OCI-LY7 (cell line): ENCODE results near the gene KREMEN1. TPM values are rescaled to one million over a fixed set of nuclear protein-coding genes. Genes with fewer than 3 reads are reported as not detected.

Experiments used
- BruUV-seq: library from RNA; stranded (reverse); fragments of 400-500 nt; replicated peaks from 2 replicates; lab custom pipeline; 2021; lab: Mats Ljungman, UMichigan
- CTCF ChIA-PET: fragments of 300-600 bp; sonication (Branson Sonifier 250); formaldehyde crosslinking; loops from one replicate; lab custom pipeline; 2022; ENCODE audit warnings: antibody characterized with exemption; ENCODE audit not compliant: unreplicated experiment; lab: Charles Lee
- POLR2A ChIA-PET: fragments of 300-600 bp; sonication (Branson Sonifier 250); formaldehyde crosslinking; loops from one replicate; lab custom pipeline; 2022; ENCODE audit warnings: antibody characterized with exemption; lab: Charles Lee
- DNase-seq: peaks from one replicate; pipeline ENCODE4 v3.0.0-alpha.2; 2015; ENCODE audit warnings: low spot score
- H2AFZ ChIP-seq: fragments of 200-600 bp; sonication (generic), shearing (Covaris generic); 2 replicates; pipeline ENCODE4 v1.6.1; 2014; ENCODE audit warnings: mild to moderate bottlenecking, antibody characterized with exemption, low read length, moderate library complexity
- H3K27ac ChIP-seq: fragments of 200-600 bp; sonication (generic); 2 replicates; pipeline ENCODE4 v1.5.1; 2014; ENCODE audit warnings: mixed run types, low read depth, mild to moderate bottlenecking, moderate library complexity, low read length, inconsistent platforms; ENCODE audit not compliant: poor library complexity, severe bottlenecking
- H3K36me3 ChIP-seq: fragments of 200-600 bp; sonication (generic); 2 replicates; pipeline ENCODE4 v1.6.1; 2014; ENCODE audit warnings: mild to moderate bottlenecking, antibody characterized with exemption, low read length, moderate library complexity, mixed read lengths; ENCODE audit not compliant: insufficient read depth
- H3K4me1 ChIP-seq: fragments of 200-600 bp; sonication (generic); 2 replicates; pipeline ENCODE4 v1.5.1; 2014; ENCODE audit warnings: mild to moderate bottlenecking, low read length; ENCODE audit not compliant: insufficient read depth, poor library complexity, severe bottlenecking
- H3K4me2 ChIP-seq: fragments of 200-600 bp; sonication (generic); 2 replicates; pipeline ENCODE4 v1.6.1; 2014; ENCODE audit warnings: mild to moderate bottlenecking, low read length
- H3K4me3 ChIP-seq: fragments of 200-600 bp; sonication (generic); 2 replicates; pipeline ENCODE4 v1.5.1; 2014; ENCODE audit warnings: mild to moderate bottlenecking, low read depth, low read length; ENCODE audit not compliant: poor library complexity, severe bottlenecking
- H3K79me2 ChIP-seq: fragments of 200-600 bp; sonication (generic); 2 replicates; pipeline ENCODE4 v1.6.1; 2016; ENCODE audit warnings: low read depth, mild to moderate bottlenecking, low read length, moderate library complexity, mixed read lengths; ENCODE audit not compliant: insufficient read depth
- H3K9me2 ChIP-seq: fragments of 200-600 bp; sonication (generic); 2 replicates; pipeline ENCODE4 v1.6.1; 2016; ENCODE audit warnings: mild to moderate bottlenecking, low read length, mixed read lengths; ENCODE audit not compliant: insufficient read depth
- H3K9me3 ChIP-seq: fragments of 200-600 bp; sonication (generic); 2 replicates; pipeline ENCODE4 v1.6.1; 2014; ENCODE audit warnings: mild to moderate bottlenecking, mixed run types, low read length, mixed read lengths
- H4K20me1 ChIP-seq: fragments of 200-600 bp; sonication (generic); 2 replicates; pipeline ENCODE4 v1.6.1; 2014; ENCODE audit warnings: mild to moderate bottlenecking, antibody characterized with exemption, low read length, moderate library complexity, mixed read lengths; ENCODE audit not compliant: insufficient read depth
- EZH2phosphoT487 ChIP-seq: fragments of 200-600 bp; sonication (generic); IDR thresholded peaks from 2 replicates; pipeline ENCODE4 v1.6.1; 2018; ENCODE audit warnings: low read depth, borderline replicate concordance, mild to moderate bottlenecking, mixed run types, antibody characterized with exemption, low read length, moderate library complexity, mixed read lengths
- intact Hi-C: fragments of 100-400 bp; cut with micrococcal nuclease; formaldehyde crosslinking; loops from one replicate; pipeline ENCODE4 v1.10.0; 2022; ENCODE audit not compliant: unreplicated experiment
- total RNA-seq, 2 experiments: library from RNA; depleted of rRNA in 1 of 2; stranded (reverse); fragments of >200 nt in 1 of 2; shearing (Covaris generic) in 1 of 2; gene quantifications; 2 replicates each; pipeline ENCODE4 v1.2.3, GENCODE V29; 2014 to 2022
- TF ChIP-seq, protein P1 (sequence below): fragments of 200-600 bp; sonication (generic); conservative IDR thresholded peaks from 2 replicates; pipeline ENCODE4 v1.5.1; 2014; ENCODE audit warnings: mild to moderate bottlenecking, antibody characterized with exemption, low read length, moderate library complexity, mixed read lengths

KREMEN1 gene
- total RNA-seq, 2 experiments from 2014 or later = not detected

DNA sequence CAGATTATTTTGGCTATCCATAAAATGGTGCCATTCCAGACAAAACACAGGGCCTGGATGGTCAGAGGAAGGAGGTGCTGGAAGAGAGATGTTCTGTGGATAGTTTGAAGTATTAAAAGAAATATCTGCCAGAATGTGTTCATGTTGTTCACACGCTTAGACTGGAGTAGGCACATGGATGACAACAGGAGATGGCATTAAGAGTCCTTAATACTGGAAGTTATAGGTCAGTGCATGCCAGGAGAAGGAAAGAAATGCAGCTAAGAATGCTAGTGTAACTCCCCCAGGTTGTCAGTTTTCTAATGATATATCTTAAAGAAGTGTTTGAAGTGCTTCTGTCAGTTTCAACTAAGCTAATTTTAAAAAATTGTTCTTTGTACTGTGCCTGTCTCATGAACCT, 20.2 kb downstream of the KREMEN1 start:
- ChIA-PET POLR2A (no interaction called here), CTCF (no interaction called here)
- Histone ChIP-seq H3K27ac (no peak overlapping the region), H3K79me2 (no peaks in the 10 kb centered on the region), H2AFZ (no peak overlapping the region), H3K4me3 (no peak overlapping the region), H3K9me3 (no peaks in the 10 kb centered on the region), H3K9me2 (no peaks in the 10 kb centered on the region), H3K4me1 (no peaks in the 10 kb centered on the region), H4K20me1 (no peaks in the 10 kb centered on the region; the same call in 1 of the 2 replicates), H3K4me2 (no peak overlapping the region), H3K36me3 (no peaks in the 10 kb centered on the region)
- intact Hi-C loops = no loop called here
- TF ChIP-seq, protein P1, sequence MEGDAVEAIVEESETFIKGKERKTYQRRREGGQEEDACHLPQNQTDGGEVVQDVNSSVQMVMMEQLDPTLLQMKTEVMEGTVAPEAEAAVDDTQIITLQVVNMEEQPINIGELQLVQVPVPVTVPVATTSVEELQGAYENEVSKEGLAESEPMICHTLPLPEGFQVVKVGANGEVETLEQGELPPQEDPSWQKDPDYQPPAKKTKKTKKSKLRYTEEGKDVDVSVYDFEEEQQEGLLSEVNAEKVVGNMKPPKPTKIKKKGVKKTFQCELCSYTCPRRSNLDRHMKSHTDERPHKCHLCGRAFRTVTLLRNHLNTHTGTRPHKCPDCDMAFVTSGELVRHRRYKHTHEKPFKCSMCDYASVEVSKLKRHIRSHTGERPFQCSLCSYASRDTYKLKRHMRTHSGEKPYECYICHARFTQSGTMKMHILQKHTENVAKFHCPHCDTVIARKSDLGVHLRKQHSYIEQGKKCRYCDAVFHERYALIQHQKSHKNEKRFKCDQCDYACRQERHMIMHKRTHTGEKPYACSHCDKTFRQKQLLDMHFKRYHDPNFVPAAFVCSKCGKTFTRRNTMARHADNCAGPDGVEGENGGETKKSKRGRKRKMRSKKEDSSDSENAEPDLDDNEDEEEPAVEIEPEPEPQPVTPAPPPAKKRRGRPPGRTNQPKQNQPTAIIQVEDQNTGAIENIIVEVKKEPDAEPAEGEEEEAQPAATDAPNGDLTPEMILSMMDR = no peak
- TF ChIP-seq EZH2phosphoT487 = no peak
- BruUV-seq = no TSS peak
- DNase-seq = no peak

DNA sequence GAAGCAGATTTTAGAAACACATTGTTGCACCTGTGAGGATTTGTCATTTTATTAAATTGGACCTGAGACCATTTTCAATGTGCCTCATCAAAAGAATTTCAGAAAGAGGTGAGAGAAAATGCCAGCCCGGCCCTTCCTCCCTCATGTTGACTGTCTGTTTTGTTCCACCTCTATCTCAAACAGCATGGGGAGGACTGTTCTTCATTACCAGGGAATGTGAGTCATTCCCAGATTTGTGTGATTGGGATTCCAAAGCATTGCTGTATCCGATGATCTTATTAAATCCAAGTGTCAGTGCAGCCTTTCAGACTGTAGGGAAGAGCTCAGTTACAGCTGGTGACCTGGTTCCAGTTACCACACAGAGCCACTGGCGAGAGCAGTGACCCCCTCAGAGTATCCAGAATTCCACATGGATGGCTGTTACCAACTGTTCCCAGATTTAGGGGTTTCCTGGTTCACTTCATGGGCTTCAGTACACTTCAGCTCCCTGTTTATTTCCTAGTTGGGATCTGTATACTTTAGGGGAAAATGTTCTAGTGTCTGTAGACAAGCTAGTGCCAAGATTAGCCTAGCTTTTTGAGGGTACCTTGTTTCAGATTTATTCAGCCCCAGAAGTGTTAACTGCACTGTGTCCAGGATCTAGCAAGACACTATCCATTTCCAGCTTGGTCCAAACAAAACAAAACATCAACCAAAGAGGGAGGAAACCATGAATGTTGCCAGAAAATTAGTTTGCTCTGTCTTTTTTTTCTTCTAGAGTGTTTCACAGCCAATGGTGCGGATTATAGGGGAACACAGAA, 20.9 kb downstream of the KREMEN1 start:
- DNase-seq = no peak
- no peaks in the 10 kb centered on the region for H3K79me2 ChIP-seq
- H4K20me1 ChIP-seq = no peaks in the 10 kb centered on the region; the same call in 1 of the 2 replicates
- TF ChIP-seq, protein P1 = no peak
- no peak for TF ChIP-seq EZH2phosphoT487
- no peaks in the 10 kb centered on the region for H3K36me3 ChIP-seq
- ChIA-PET CTCF (no interaction called here), POLR2A (no interaction called here)
- no peaks in the 10 kb centered on the region for H3K9me2 ChIP-seq
- H2AFZ ChIP-seq = no peak overlapping the region
- intact Hi-C loops = no loop called here
- no peaks in the 10 kb centered on the region for H3K4me1 ChIP-seq
- no peak overlapping the region for H3K4me2 ChIP-seq
- no peaks in the 10 kb centered on the region for H3K9me3 ChIP-seq
- H3K27ac ChIP-seq = no peak overlapping the region
- BruUV-seq = no TSS peak
- no peak overlapping the region for H3K4me3 ChIP-seq

DNA sequence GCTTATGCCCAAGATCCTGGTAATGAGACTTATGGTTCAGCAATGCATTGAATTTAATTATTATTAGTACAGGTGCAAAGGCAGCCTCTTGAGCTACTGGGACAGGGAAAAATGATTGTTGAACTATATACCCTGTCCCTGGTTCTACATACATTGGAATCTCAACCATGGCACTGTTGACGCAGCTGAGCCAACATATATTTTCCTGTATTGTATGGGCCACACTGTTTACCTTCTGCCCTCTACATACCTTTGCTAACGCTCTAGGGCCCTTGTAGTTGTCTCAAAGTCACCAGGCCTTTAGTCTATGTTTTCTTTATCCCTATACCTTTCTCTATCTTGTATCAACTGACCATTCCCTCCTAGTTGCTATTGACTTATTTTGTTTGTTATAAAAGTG, 22.6 kb downstream of the KREMEN1 start:
- H2AFZ ChIP-seq = no peak overlapping the region
- no peaks in the 10 kb centered on the region; the same call in 1 of the 2 replicates for H4K20me1 ChIP-seq
- CTCF ChIA-PET = no interaction called here
- intact Hi-C loops = no loop called here
- TF ChIP-seq, protein P1 = no peak
- no peak for TF ChIP-seq EZH2phosphoT487
- H3K79me2 ChIP-seq = no peaks in the 10 kb centered on the region
- BruUV-seq = no TSS peak
- H3K36me3 ChIP-seq = no peaks in the 10 kb centered on the region
- no peak overlapping the region for H3K4me3 ChIP-seq
- no peak for DNase-seq
- H3K4me2 ChIP-seq = no peak overlapping the region
- H3K27ac ChIP-seq = no peak overlapping the region
- no peaks in the 10 kb centered on the region for H3K4me1 ChIP-seq
- H3K9me3 ChIP-seq = no peaks in the 10 kb centered on the region
- no peaks in the 10 kb centered on the region for H3K9me2 ChIP-seq
- POLR2A ChIA-PET = no interaction called here
